ENCODE data around the gene FGF14. TPM values are rescaled to one million over a fixed set of nuclear protein-coding genes. Genes with fewer than 3 reads are reported as not detected.

FGF14 gene
- total RNA-seq, 2 experiments from 2014 or later, result not detected

GRCh38 chr13:101752432-101752831, 649.4 kb downstream of the FGF14 start:
- Mint-ChIP-seq H3K9me3 (no peaks in the 10 kb centered on the region), H3K4me3 (no peak overlapping the region), H3K27ac (no peak overlapping the region), H3K4me1 (no peaks in the 10 kb centered on the region), H3K36me3 (ENCODE audit: low read depth) (no peaks in the 10 kb centered on the region), H3K27me3 (peaks cover 6% of the 10 kb centered on the region)
- ChIA-PET POLR2A (no interaction called here), CTCF (no interaction called here)
- no peak for DNase-seq

DNA sequence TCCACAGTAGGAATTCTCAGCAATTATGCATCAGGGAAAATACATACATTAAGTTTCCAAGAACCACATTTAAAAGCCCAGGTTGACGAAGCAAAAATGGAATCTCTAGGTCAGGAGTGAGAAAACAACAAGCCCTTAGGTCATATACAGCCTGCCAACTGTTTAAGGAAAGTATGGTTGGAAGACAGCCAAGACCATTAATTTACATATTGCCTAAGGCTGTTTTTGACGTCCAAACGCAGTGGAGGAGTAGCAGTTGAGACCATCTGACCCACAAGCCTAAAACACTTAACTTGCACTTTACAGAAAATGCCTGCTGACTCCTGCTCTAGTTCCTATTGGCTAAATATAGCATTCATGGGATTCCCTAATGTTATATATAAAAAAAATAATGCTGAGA, 650.4 kb downstream of the FGF14 start:
- no peaks in the 10 kb centered on the region for H3K9me3 Mint-ChIP-seq
- DNase-seq, result no peak

DNA sequence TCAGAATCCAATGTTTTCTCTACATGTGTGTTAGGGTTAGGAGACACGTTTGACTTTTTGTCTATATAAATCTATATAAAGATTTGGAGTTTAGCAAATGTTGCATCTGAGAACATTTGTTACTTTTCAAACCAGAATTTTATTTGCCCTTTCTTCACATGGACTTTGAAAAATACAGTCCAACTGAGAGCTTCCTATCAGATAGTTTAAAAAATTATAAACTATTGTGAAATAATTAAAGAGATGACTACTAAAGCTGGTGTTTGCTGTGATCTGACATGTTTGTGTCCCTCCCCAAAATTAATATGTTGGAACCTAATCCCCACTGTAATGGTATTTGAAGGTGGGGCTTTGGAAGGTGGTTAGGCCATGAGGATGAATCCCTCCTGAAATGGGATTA, 652.3 kb downstream of the FGF14 start:
- Mint-ChIP-seq H3K4me1 (no peaks in the 10 kb centered on the region), H3K4me3 (no peak overlapping the region), H3K27me3 (peaks cover 8% of the 10 kb centered on the region), H3K9me3 (no peaks in the 10 kb centered on the region), H3K27ac (no peak overlapping the region), H3K36me3 (ENCODE audit: low read depth) (no peaks in the 10 kb centered on the region)
- CTCF ChIA-PET, result no interaction called here
- POLR2A ChIA-PET, result no interaction called here
- DNase-seq, result no peak

More for the DNA sequence above, 650.4 kb downstream of the FGF14 start:
- Mint-ChIP-seq H3K27me3 (peaks cover 8% of the 10 kb centered on the region), H3K4me3 (no peak overlapping the region), H3K36me3 (ENCODE audit: low read depth) (no peaks in the 10 kb centered on the region), H3K27ac (no peak overlapping the region), H3K4me1 (no peaks in the 10 kb centered on the region)
- ChIA-PET POLR2A (no interaction called here), CTCF (no interaction called here)

DNA sequence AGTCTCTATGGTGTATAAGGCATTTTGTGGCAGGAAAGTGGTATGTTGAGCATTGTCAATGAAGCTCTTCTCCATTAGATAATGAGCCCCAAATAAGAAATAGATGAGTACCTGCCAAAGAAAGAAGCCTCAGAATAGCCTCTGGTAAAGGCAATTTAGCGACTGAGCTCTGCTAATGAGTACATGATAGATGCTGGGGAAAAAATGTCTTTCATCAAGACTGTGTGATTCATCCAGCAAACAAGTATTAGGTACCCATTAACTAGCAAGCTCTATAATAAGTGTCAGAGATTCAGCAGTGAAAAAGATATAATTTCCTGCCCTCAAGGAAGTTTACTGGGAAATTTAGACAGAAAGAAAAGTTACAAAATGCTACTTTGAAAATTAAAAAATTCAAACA, 654.8 kb downstream of the FGF14 start:
- no peak for DNase-seq
- H3K4me3 Mint-ChIP-seq, result no peak overlapping the region
- peaks cover 8% of the 10 kb centered on the region for H3K27me3 Mint-ChIP-seq
- no peaks in the 10 kb centered on the region for H3K36me3 Mint-ChIP-seq (ENCODE audit: low read depth)
- H3K27ac Mint-ChIP-seq, result no peak overlapping the region
- ChIA-PET POLR2A (no interaction called here), CTCF (no interaction called here)
- H3K9me3 Mint-ChIP-seq, result no peaks in the 10 kb centered on the region
- H3K4me1 Mint-ChIP-seq, result no peaks in the 10 kb centered on the region

- no peak for DNase-seq
- Mint-ChIP-seq H3K4me1 (no peaks in the 10 kb centered on the region), H3K27ac (no peak overlapping the region), H3K9me3 (no peaks in the 10 kb centered on the region), H3K27me3 (peaks cover 6% of the 10 kb centered on the region), H3K36me3 (ENCODE audit: low read depth) (no peaks in the 10 kb centered on the region), H3K4me3 (no peak overlapping the region)
- POLR2A ChIA-PET, result no interaction called here
- CTCF ChIA-PET, result interaction anchor here (0.5 kb wide), 1 partner anchor 978 kb away, joined by 4 read pairs; no protein-coding TSS in a partner anchor
Measured at GRCh38 chr13:101746513-101746912, 655.3 kb downstream of the FGF14 start.

GRCh38 chr13:101739382-101740178, 662.3 kb downstream of the FGF14 start:
- Mint-ChIP-seq H3K4me1 (no peaks in the 10 kb centered on the region), H3K36me3 (ENCODE audit: low read depth) (no peaks in the 10 kb centered on the region), H3K9me3 (no peaks in the 10 kb centered on the region), H3K27ac (no peak overlapping the region), H3K4me3 (no peak overlapping the region), H3K27me3 (no peaks in the 10 kb centered on the region)
- DNase-seq, result no peak
- CTCF ChIA-PET, result no interaction called here
- POLR2A ChIA-PET, result no interaction called here

DNA sequence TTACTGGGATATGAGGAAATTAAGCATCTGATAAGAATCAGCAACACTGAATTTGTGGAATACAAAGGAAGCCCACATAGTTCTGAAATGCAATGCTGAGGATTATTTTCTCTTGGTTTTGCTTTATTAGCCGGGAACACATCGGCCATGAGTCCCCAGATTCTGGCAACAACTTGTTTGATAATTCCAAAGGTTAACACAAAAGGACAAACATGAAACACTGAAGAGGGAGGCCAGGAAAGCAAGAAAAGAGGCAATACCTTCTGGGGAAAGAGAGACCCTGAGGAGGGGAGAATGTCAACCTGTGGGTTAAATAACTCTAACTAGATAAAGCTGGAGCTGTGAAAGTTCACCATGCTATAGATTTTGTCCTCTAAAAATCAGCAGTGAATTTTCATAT, 663.5 kb downstream of the FGF14 start:
- Mint-ChIP-seq H3K36me3 (ENCODE audit: low read depth) (no peaks in the 10 kb centered on the region), H3K4me3 (no peak overlapping the region), H3K9me3 (no peaks in the 10 kb centered on the region), H3K4me1 (no peaks in the 10 kb centered on the region), H3K27me3 (no peaks in the 10 kb centered on the region), H3K27ac (no peak overlapping the region)
- POLR2A ChIA-PET, result no interaction called here
- no peak for DNase-seq
- CTCF ChIA-PET, result no interaction called here

DNA sequence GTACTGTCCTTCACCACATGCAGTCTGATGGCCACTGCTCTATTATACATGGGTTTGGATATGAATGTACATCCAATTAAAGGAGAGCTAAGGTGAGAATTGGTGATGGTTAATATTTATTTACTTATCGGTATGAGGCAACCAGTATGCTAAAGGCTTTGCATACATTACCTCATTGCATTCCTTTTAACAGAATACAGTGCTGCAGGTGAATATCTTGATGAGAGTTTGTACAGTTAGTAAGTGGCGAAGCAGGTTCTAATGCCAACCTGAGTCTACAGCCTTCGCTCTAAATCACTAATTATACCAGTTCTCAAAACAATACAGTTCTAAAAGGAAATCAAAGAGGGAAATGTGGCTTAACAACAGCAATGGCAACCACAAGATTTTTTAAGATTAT, 665.3 kb downstream of the FGF14 start:
- Mint-ChIP-seq H3K4me3 (no peak overlapping the region), H3K4me1 (no peaks in the 10 kb centered on the region), H3K27ac (no peak overlapping the region), H3K36me3 (ENCODE audit: low read depth) (no peaks in the 10 kb centered on the region), H3K27me3 (no peaks in the 10 kb centered on the region), H3K9me3 (no peaks in the 10 kb centered on the region)
- POLR2A ChIA-PET, result no interaction called here
- CTCF ChIA-PET, result no interaction called here
- no peak for DNase-seq

DNA sequence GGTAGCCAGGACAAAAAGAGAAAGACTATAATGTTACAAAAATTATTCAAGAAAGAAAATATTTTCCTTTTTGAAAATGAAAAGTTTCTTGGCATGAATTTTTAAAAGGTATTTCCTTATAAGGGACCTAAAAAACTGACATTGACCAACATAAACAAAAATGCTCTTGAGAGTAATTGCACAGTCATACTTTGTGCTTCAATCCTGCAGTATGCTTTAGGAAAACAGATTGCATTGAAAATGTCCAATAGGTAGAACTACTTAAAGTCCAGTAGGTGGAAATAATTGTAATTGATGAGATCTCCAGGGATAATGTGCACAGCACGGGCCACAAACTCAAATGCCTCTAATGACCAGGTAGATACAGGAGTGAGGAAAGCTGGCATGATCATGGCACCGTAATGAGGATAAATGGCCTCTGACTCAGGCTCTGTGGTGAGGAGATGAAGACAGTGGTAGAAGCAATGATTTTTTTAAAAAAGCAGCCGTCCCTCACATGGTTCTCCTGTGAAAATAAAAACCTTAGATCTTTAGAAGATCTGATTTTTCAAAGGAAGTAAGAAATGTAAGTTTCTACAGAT, 671.3 kb downstream of the FGF14 start:
- Mint-ChIP-seq H3K27ac (no peak overlapping the region), H3K4me3 (no peak overlapping the region), H3K4me1 (no peaks in the 10 kb centered on the region), H3K27me3 (peaks cover 2% of the 10 kb centered on the region), H3K9me3 (no peaks in the 10 kb centered on the region), H3K36me3 (ENCODE audit: low read depth) (no peaks in the 10 kb centered on the region)
- no peak for DNase-seq
- ChIA-PET POLR2A (no interaction called here), CTCF (no interaction called here)

DNA sequence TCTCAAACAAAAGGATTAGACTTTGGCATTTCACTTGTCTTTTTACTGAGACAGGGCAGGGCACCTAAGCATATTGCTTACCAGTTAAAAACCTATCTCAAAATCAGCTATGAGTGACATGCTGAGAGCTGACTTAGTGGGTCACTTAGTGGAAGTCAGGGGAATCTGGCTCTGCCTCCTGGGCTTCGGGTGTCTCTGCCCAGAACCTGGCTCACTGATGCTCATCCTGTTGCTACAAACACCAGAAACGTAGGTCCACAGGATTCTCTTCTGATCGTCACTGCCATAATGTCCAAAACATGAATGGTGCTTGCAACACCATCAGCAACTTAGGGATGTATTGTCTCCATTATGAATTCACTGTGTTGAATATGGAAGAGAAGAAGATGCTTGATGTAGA, 673.2 kb downstream of the FGF14 start:
- CTCF ChIA-PET, result no interaction called here
- H3K27ac Mint-ChIP-seq, result no peak overlapping the region
- H3K4me3 Mint-ChIP-seq, result no peak overlapping the region
- POLR2A ChIA-PET, result no interaction called here
- no peak for DNase-seq
- H3K36me3 Mint-ChIP-seq (ENCODE audit: low read depth), result no peaks in the 10 kb centered on the region
- no peaks in the 10 kb centered on the region for H3K4me1 Mint-ChIP-seq
- H3K27me3 Mint-ChIP-seq, result peaks cover 2% of the 10 kb centered on the region
- no peaks in the 10 kb centered on the region for H3K9me3 Mint-ChIP-seq

GRCh38 chr13:101728021-101728420, 673.8 kb downstream of the FGF14 start:
- POLR2A ChIA-PET, result no interaction called here

DNA sequence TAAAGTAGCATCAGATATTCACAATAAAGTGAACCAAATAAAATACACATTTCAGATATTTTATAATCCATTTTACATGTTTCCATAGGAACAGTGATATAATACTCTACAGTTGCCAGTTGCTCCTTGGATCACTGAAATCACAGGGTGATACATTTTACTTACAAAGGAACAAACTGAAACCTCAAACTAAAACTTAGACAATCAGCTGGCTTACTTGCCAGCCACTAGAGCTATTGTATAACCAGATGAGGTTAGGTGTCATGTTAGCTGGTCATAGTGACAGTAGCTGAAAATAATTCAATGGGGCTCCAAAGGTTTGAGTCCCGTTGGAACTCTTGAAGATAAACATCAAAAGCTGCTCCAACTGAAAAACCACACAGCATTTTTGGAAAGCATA, 674.7 kb downstream of the FGF14 start:
- H3K36me3 Mint-ChIP-seq (ENCODE audit: low read depth), result no peaks in the 10 kb centered on the region
- H3K4me3 Mint-ChIP-seq, result no peak overlapping the region
- no peak overlapping the region for H3K27ac Mint-ChIP-seq
- H3K4me1 Mint-ChIP-seq, result no peaks in the 10 kb centered on the region
- DNase-seq, result no peak
- no peaks in the 10 kb centered on the region for H3K9me3 Mint-ChIP-seq
- peaks cover 2% of the 10 kb centered on the region for H3K27me3 Mint-ChIP-seq
- CTCF ChIA-PET, result no interaction called here
- POLR2A ChIA-PET, result no interaction called here

More at GRCh38 chr13:101728021-101728420, 673.8 kb downstream of the FGF14 start:
- H3K36me3 Mint-ChIP-seq (ENCODE audit: low read depth), result no peaks in the 10 kb centered on the region
- DNase-seq, result no peak
- no peaks in the 10 kb centered on the region for H3K4me1 Mint-ChIP-seq
- H3K4me3 Mint-ChIP-seq, result no peak overlapping the region
- H3K9me3 Mint-ChIP-seq, result no peaks in the 10 kb centered on the region
- H3K27me3 Mint-ChIP-seq, result peaks cover 2% of the 10 kb centered on the region
- CTCF ChIA-PET, result no interaction called here
- no peak overlapping the region for H3K27ac Mint-ChIP-seq

DNA sequence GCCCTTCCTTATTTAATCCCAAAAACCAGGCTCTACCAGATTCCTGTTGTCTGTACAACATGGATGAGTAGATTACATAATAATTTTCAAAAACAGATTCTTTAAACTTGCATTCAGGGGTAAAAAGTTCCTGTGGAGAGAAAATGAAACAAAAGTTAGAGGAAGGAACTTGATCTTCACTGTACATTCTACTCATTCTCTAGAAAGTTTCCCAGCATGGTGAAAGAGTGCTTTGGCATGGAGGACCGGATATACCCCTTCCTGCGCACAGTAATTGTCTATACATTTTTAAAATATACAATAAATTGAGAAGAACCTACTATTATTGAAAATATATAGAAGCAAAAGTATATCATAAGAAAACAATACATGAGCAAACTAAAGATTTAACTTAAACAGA, 675.2 kb downstream of the FGF14 start:
- H3K27ac Mint-ChIP-seq, result no peak overlapping the region
- no peak for DNase-seq
- H3K9me3 Mint-ChIP-seq, result no peaks in the 10 kb centered on the region
- ChIA-PET CTCF (no interaction called here), POLR2A (no interaction called here)
- no peaks in the 10 kb centered on the region for H3K36me3 Mint-ChIP-seq (ENCODE audit: low read depth)
- H3K27me3 Mint-ChIP-seq, result peaks cover 2% of the 10 kb centered on the region
- no peak overlapping the region for H3K4me3 Mint-ChIP-seq
- H3K4me1 Mint-ChIP-seq, result no peaks in the 10 kb centered on the region

DNA sequence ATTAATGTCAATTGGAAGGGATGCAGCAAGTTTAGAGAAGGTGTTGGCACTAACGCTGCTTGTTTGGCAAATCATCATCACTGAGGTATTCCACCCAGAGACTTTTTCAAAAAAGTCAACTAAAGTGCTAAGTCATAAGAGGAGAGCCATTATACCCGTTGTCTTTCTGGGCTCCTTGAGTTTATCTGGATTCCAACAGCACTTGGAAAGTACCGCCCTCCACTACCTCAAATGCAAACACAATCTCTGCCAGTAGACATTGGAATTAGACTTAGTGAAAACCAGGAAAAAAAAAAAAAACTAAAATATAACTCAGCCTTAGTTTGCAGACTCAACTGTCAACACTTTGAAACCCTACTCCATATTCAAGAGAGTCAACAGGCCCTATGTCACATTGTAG, 683.4 kb downstream of the FGF14 start:
- Mint-ChIP-seq H3K9me3 (no peaks in the 10 kb centered on the region), H3K27ac (no peak overlapping the region), H3K36me3 (ENCODE audit: low read depth) (no peaks in the 10 kb centered on the region), H3K4me1 (no peaks in the 10 kb centered on the region), H3K27me3 (no peaks in the 10 kb centered on the region), H3K4me3 (no peak overlapping the region)
- DNase-seq, result no peak
- ChIA-PET POLR2A (no interaction called here), CTCF (no interaction called here)

Data from activated CD4-positive, alpha-beta memory T cell treated with anti-CD3 and anti-CD28 coated beads, Interleukin-2, amount 10 ng/mL, durations not matched to agents 7 days and 5 days (primary cell).